HG03354 (cell line): ENCODE measurements around the gene AOPEP.

Experiments used
- ATAC-seq: cut with Tn5 transposase; IDR thresholded peaks from one replicate; pipeline ENCODE4 v1.9.1; 2021; ENCODE audit warnings: mild to moderate bottlenecking; ENCODE audit not compliant: unreplicated experiment, poor library complexity, severe bottlenecking

AOPEP gene

GRCh38 chr9:94993160-94993820 is 266.8 kb downstream of the AOPEP start:
- no peak for ATAC-seq

GRCh38 chr9:94993821-94994165 is 267.3 kb downstream of the AOPEP start:
- no peak for ATAC-seq

GRCh38 chr9:94995048-94995693 is 268.7 kb downstream of the AOPEP start:
- no peak for ATAC-seq

- no peak for ATAC-seq
Observed at GRCh38 chr9:94996641-94997040, 270.1 kb downstream of the AOPEP start.

- no peak for ATAC-seq
Observed at GRCh38 chr9:94997727-94998126, 271.2 kb downstream of the AOPEP start.

- no peak for ATAC-seq
Observed at GRCh38 chr9:94999832-95000231, 273.3 kb downstream of the AOPEP start.

GRCh38 chr9:95000821-95001220 is 274.3 kb downstream of the AOPEP start:
- no peak for ATAC-seq

GRCh38 chr9:95001720-95002119 is 275.2 kb downstream of the AOPEP start:
- ATAC-seq: no peak

GRCh38 chr9:95003689-95004410 is 277.4 kb downstream of the AOPEP start:
- peak; percentile 40 for ATAC-seq

- ATAC-seq: peak; percentile 71
Observed at GRCh38 chr9:95004411-95005277, 278.1 kb downstream of the AOPEP start.

- peak; percentile 3 for ATAC-seq
Observed at GRCh38 chr9:95005278-95006143, 279.0 kb downstream of the AOPEP start.

GRCh38 chr9:95007226-95007869 is 280.8 kb downstream of the AOPEP start:
- ATAC-seq: no peak

- ATAC-seq: no peak
Observed at GRCh38 chr9:95008151-95008771, 281.8 kb downstream of the AOPEP start.

GRCh38 chr9:95009459-95009858 is 283.0 kb downstream of the AOPEP start:
- no peak for ATAC-seq

- no peak for ATAC-seq
Observed at GRCh38 chr9:95010431-95010838, 283.9 kb downstream of the AOPEP start.

GRCh38 chr9:95012035-95012708 is 285.7 kb downstream of the AOPEP start:
- no peak for ATAC-seq

- no peak for ATAC-seq
Observed at GRCh38 chr9:95012902-95013301, 286.4 kb downstream of the AOPEP start.

- ATAC-seq: no peak
Observed at GRCh38 chr9:95014917-95015316, 288.4 kb downstream of the AOPEP start.
